Measurements from ENCODE around the gene DBN1.
"Not testable (repeated sequence)": the region's sequence is repeated elsewhere in the genome, so short reads cannot be mapped to it uniquely, and the experiment has no call there.

DBN1 gene

GRCh38 chr5:177427211-177427822, 46.1 kb downstream of the DBN1 start:
- no peak for DNase-seq

DNA sequence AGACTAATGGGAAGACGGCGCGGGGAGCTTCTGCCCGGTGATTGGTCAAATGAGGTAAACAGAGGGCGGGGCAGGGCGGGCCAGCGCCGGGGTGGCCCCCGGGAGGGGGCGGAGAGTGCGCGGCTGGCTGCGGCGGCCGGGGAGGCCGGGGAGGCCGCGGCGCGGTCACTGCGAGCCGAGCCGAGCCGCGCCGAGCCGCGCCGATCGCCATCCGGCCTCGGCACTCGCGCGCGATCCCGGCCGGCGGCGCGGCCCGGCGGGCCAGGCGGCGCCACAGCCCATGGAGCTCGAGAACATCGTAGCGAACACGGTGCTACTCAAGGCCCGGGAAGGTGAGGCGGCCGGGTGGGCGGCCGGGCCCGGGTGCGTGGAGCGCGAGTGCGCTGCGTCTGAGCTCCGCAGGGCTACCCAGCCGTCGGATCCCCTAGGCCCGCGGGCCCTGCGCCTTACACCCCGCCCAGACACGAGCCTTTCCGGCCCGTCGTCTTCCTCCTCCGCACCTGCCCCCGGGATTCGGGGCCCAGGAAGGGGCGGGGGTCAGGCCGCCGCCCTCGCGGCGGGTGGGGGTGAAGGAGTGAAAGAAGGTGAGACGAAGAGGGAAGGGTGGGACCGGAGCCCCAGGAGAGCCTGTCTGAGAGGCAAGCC, 46.7 kb downstream of the DBN1 start, which contains the start of gene GRK6:
TSS of gene GRK6 (plus strand) at position 111 of the 645 bp plus-strand sequence. CDS start at position 281, 170 bp downstream.
- DNase-seq, result no peak

DNA sequence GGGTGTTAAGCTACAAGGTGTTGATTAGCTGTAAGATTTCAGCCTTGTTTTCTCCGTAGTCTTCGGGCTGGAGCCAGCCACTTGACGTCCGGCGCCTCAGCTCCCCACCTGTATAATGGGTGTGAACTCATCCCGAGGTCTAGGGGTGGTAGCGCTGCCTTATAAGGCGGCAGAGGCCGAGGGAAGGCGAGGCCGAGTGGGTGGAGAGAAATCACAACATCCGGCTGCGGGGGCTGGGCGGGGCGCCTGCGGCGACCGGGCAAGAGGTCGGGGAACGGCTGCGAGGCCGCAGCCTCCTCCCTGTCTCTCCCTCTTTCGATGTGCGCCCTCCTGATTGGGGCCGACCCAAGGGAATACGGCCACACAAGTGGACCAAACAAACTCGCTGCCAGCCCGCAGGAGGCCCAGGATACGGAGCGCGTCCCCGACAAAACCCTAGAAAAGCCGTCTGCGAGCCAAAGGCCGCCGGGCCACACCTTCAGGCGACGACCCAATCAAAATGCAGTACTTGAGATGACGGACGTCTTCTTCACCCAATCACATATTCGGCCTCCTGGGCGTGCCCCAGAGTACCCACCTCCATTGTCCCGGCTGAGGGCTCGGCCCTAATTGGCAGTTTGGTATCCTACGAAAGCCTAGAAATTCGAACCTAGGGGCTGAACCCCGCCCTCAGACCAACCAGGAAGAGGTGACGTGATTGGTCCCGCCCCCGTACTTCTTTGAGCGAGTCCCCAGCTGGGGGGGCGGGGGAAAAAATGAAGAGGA, 47.5 kb downstream of the DBN1 start:
- peak; percentile 99 for DNase-seq

DNA sequence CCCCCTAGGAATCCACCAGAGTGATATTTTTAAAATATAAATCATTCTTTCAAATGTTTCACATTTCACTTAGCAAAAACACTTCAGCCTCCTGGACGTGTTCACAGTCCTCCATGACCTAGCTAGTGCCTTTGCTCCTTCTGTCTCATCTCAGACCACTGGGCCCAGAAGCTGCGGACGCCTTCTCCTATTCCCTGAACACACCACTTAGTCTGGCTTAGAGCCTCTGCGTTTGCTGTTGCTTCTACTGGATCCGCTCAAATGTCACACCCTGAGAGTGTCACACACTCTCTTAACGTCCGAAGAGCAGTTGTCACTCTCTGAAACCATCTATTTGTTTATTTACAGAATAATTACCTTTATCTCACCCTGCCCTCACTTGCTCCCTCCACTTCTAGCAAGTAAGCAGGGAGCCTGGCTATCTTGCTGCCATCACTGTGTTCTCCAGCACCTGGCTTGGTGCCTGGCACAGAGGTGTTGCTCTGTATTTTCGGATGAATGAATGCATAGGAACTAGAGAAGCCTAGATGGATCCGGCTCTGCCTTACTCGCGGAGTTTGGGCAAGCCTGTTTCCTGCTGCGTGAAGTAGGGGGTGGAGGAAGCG, 48.1 kb downstream of the DBN1 start:
- DNase-seq, result no peak

GRCh38 chr5:177423671-177424070, 49.8 kb downstream of the DBN1 start:
- DNase-seq, result no peak

DNA sequence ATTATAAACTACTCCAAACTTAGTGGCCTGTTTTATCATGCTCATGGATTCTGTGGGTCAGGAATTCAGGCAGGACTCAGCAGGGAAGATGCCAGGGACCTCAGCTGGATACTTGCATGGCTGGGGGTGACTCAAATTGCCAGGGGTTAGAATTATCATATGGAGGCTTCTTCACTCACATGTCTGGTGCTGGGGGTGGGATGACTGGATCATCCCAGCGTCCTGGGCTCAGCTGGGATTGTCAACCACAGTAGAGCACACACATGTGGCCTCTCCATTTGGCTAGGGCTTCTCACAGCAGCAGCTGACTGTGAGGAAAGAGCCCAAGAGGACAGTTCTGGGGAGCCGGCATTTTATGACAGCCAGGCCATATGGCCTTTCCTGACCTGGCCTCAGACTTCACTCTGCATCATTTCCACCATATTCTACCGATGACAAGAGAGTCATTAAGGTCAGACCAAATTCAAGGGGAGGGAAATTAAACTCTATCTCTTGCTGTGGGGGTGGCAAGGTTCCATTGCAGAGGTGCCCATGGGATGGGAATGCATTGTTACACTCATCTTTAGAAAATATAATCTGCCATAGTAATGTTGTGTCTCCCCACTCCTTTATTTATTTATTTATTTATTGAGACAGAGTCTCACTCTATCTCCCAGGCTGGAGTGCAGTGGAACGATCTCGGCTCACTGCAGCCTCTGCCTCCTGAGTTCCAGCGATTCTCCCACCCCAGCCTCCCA, 52.2 kb downstream of the DBN1 start:
- DNase-seq, result no peak

DNA sequence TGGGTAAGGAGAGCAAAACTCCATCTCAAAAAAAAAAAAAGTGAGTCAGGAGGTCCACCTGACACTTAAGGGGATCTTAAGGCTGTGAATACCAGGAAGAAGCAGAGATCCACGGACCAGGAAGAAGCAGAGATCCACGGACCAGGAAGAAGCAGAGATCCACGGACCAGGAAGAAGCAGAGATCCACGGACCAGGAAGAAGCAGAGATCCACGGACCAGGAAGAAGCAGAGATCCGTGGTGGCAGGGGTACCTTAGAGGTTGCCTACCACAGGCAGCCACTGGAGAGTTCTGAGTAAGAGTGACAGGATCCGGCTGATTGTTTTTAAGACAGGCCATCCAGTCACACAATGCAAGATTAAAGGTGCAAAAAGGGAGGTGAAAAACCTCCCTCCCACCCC, 53.0 kb downstream of the DBN1 start:
- DNase-seq, result not testable (repeated sequence)

GRCh38 chr5:177419046-177419445, 54.4 kb downstream of the DBN1 start:
- no peak for DNase-seq

- DNase-seq, result not testable (repeated sequence)
Observed at GRCh38 chr5:177417081-177417480, 56.4 kb downstream of the DBN1 start.

DNA sequence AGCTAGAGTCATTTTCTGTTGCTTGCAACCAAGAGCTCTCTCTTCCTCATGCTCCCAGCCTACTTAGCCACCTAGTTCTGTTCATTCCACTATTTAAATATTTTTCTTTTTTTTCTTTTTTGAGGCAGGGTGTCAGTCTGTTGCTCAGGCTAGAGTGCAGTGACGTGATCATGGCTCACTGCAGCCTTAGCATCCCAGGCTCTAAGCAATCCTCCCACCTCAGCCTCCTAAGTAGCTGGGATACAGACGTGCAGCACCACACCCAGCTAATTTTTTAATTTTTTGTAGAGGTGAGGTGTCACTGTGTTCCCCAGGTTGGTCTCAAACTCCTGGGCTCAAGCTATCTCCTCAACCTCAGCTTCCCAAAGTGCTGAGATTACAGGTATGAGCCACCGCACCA, 59.0 kb downstream of the DBN1 start:
- no peak for DNase-seq

- no peak for DNase-seq
Observed at GRCh38 chr5:177412603-177413233, 60.7 kb downstream of the DBN1 start.

DNA sequence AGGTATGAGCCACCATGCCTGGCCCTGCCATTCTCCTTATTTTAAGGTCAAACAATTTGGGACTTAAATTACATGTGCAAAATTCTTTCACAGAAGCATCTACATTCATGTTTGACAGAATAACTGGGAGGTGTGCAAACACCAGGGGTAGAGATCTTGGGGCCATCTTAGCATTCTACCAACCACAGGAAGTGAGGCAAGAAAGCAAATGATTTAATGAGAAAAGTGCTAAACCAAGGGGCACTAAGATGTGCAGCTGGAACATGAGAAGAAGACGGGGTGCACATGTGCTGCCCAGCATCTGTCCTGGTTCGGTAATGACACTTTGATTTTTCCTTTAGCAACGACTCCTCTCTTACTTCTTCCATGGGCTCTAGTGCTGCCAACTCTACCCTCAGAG, 62.9 kb downstream of the DBN1 start:
- no peak for DNase-seq

DNA sequence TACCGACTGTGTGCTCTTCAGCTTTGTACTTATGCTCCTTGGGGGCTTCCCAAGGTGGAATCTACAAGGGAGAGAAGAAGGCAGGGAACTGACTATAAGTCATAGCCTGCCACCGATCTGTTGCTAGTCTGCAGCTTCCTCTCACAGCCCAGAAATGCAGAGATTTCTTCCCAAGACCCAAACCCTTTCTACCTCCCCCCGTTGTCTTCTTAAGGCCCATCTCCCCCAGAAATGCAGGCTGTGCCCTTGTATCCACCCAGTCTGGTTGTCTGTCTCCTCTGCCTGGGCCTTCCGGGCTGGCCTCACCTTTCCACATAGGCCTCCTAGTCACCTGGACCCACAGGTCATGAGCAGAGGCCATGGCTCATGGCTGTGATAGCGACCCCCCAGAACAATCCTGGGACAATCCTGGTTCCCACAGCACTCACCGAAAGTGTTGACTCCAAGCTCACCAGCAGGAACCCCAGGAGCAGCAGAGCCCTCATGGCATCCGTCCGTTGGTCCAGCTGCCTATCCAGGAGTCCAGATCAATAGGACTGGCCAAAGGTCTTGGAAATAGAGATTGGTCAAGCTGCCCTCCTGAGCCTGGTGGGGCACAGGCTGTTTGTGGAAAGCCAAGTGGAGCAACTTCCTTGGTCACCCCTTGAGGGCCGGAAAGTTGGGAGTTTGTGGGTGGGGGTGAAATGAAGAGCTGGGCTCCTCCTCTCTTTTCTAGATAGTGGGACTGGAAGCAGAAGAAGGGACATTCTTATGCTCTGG, 64.2 kb downstream of the DBN1 start, which contains the start of gene F12:
TSS of gene F12 (minus strand) at position 522 of the 759 bp plus-strand sequence. CDS start at position 485, 37 bp downstream.
- DNase-seq, result no peak

Measured in NCI-H1048 (cell line).